GM23338 (cell line): ENCODE data around the gene MKI67. TPM values are rescaled to one million over a fixed set of nuclear protein-coding genes. Genes with fewer than 3 reads are reported as not detected.
A peak's percentile ranks its signal among the peaks of the same experiment; 100 is the strongest.

Experiments used
- ATAC-seq: fragments of 200-7000 bp; cut with Tn5 transposase; 3 replicates; pipeline ENCODE4 v1.9.1; 2020
- DNase-seq: peaks from one replicate; pipeline ENCODE4 v3.0.0-alpha.2; 2015; ENCODE audit warnings: low spot score
- H2AFZ ChIP-seq: fragments of 200-600 bp; sonication (generic); 2 replicates; pipeline ENCODE4 v1.8.0; 2016; ENCODE audit warnings: antibody characterized with exemption, mild to moderate bottlenecking, moderate library complexity
- H3F3A ChIP-seq: fragments of 200-600 bp; sonication (generic); replicated peaks from 2 replicates; pipeline ENCODE4 v1.8.0; 2017; ENCODE audit warnings: antibody characterized with exemption, mixed run types, low read depth
- H3K27ac ChIP-seq: fragments of 200-600 bp; sonication (generic); 2 replicates; pipeline ENCODE4 v1.6.1; 2016; ENCODE audit warnings: low read depth
- H3K27me3 ChIP-seq: fragments of 200-600 bp; sonication (generic); 2 replicates; pipeline ENCODE4 v1.8.0; 2016; ENCODE audit warnings: mild to moderate bottlenecking, mixed run types, moderate library complexity; ENCODE audit not compliant: insufficient read depth
- H3K36me3 ChIP-seq: fragments of 200-600 bp; sonication (generic); 2 replicates; pipeline ENCODE4 v1.8.0; 2016; ENCODE audit warnings: mild to moderate bottlenecking; ENCODE audit not compliant: insufficient read depth
- H3K4me1 ChIP-seq: fragments of 200-600 bp; sonication (generic); 2 replicates; pipeline ENCODE4 v1.8.0; 2016; ENCODE audit warnings: mild to moderate bottlenecking, moderate library complexity; ENCODE audit not compliant: insufficient read depth
- H3K4me2 ChIP-seq: fragments of 200-600 bp; sonication (generic); 2 replicates; pipeline ENCODE4 v1.7.1; 2017; ENCODE audit warnings: mixed run types
- H3K4me3 ChIP-seq: fragments of 200-600 bp; sonication (generic); 2 replicates; pipeline ENCODE4 v1.6.1; 2016; ENCODE audit warnings: mixed run types
- H3K79me2 ChIP-seq: fragments of 200-600 bp; sonication (generic); replicated peaks from 2 replicates; pipeline ENCODE4 v1.8.0; 2017; ENCODE audit warnings: mild to moderate bottlenecking; ENCODE audit not compliant: insufficient read depth
- H3K9me2 ChIP-seq: fragments of 200-600 bp; sonication (generic); 2 replicates; pipeline ENCODE4 v1.8.0; 2017; ENCODE audit not compliant: insufficient read depth
- H4K20me1 ChIP-seq: fragments of 200-600 bp; sonication (generic); replicated peaks from 2 replicates; pipeline ENCODE4 v1.8.0; 2017; ENCODE audit warnings: mild to moderate bottlenecking; ENCODE audit not compliant: insufficient read depth
- H3K27ac Mint-ChIP-seq: 2 replicates; pipeline ENCODE4 v1.8.0; 2020; ENCODE audit warnings: inconsistent platforms, mild to moderate bottlenecking, moderate library complexity, mixed read lengths
- H3K27me3 Mint-ChIP-seq: 3 replicates; pipeline ENCODE4 v1.8.0; 2022; ENCODE audit warnings: low read depth, mild to moderate bottlenecking, moderate library complexity, mixed read lengths, inconsistent platforms; ENCODE audit not compliant: insufficient read depth, poor library complexity
- H3K36me3 Mint-ChIP-seq: 3 replicates; pipeline ENCODE4 v1.8.0; 2021; ENCODE audit warnings: low read depth, mild to moderate bottlenecking, inconsistent platforms, moderate library complexity, mixed read lengths
- H3K4me1 Mint-ChIP-seq: 3 replicates; pipeline ENCODE4 v1.8.0; 2020; ENCODE audit warnings: mild to moderate bottlenecking, inconsistent platforms, mixed read lengths
- H3K4me3 Mint-ChIP-seq: 3 replicates; pipeline ENCODE4 v1.8.0; 2021; ENCODE audit warnings: moderate library complexity, mild to moderate bottlenecking, inconsistent platforms, mixed read lengths
- H3K9me3 Mint-ChIP-seq: 3 replicates; pipeline ENCODE4 v1.8.0; 2020; ENCODE audit warnings: moderate library complexity, mild to moderate bottlenecking, inconsistent platforms, mixed read lengths
- CREB1 ChIP-seq: fragments of 250-450 bp; sonication (Bioruptor Pico); IDR thresholded peaks from 2 replicates; pipeline ENCODE4 v1.5.0; 2020; ENCODE audit warnings: low read depth, mild to moderate bottlenecking, moderate library complexity
- CTCF ChIP-seq, 2 experiments: fragments of 200-600 bp in 1 of 2; sonication (generic) in 1 of 2; conservative IDR thresholded peaks; 2 replicates each; pipeline versions ENCODE4 v1.5.1 to v1.6.1; 2016 to 2017; ENCODE audit warnings: antibody characterized with exemption in 2 of 2, low read depth in 2 of 2, mild to moderate bottlenecking in 2 of 2, moderate library complexity in 1 of 2
- EZH2 ChIP-seq: fragments of 200-600 bp; sonication (generic); IDR thresholded peaks from one replicate; pipeline ENCODE4 v1.8.0; 2017; ENCODE audit warnings: antibody characterized with exemption, mild to moderate bottlenecking, low read depth; ENCODE audit not compliant: unreplicated experiment
- EZH2phosphoT487 ChIP-seq: fragments of 200-600 bp; sonication (generic); IDR thresholded peaks from one replicate; pipeline ENCODE4 v1.8.1; 2018; ENCODE audit warnings: antibody characterized with exemption; ENCODE audit not compliant: unreplicated experiment
- NANOG ChIP-seq: IDR thresholded peaks from 2 replicates; pipeline ENCODE4 v1.6.1; 2016; ENCODE audit warnings: antibody characterized with exemption, borderline replicate concordance
- STAT1 ChIP-seq: IDR thresholded peaks from one replicate; pipeline ENCODE4 v1.6.1; 2016; ENCODE audit warnings: antibody characterized with exemption; ENCODE audit not compliant: unreplicated experiment
- ZNF114 ChIP-seq: fragments of 250-450 bp; sonication (Bioruptor Pico); IDR thresholded peaks from 2 replicates; pipeline ENCODE4 v1.5.0; 2020; ENCODE audit warnings: mild to moderate bottlenecking, moderate library complexity
- ZNF331 ChIP-seq: fragments of 250-450 bp; sonication (Bioruptor Pico); IDR thresholded peaks from 2 replicates; pipeline ENCODE4 v1.5.0; 2020; ENCODE audit warnings: low read depth, mild to moderate bottlenecking, moderate library complexity
- ZNF462 ChIP-seq: fragments of 250-450 bp; sonication (Bioruptor Pico); IDR thresholded peaks from 2 replicates; pipeline ENCODE4 v1.5.0; 2020; ENCODE audit warnings: mild to moderate bottlenecking, moderate library complexity
- polyA plus RNA-seq: library from polyadenylated mRNA; unstranded; fragments of >200 nt; fragmentation: Nextera tagmentation; extraction: Ambion mirVana; gene quantifications from 2 replicates; pipeline ENCODE4 v1.2.1, GENCODE V29; 2016
- total RNA-seq: library from RNA; depleted of rRNA; stranded (reverse); fragments of >200 nt; shearing (Covaris generic); gene quantifications from 2 replicates; pipeline ENCODE4 v1.2.3, GENCODE V29; 2014

Gene MKI67
- total and polyA plus RNA-seq, 2 experiments from 2014 or later, result 58.0 to 103 TPM

GRCh38 chr10:128128582-128128981 is 2.4 kb upstream of the MKI67 start (continued):
- TF ChIP-seq ZNF462 (no peak), EZH2phosphoT487 (no peak), EZH2 (no peak), CREB1 (CRISPR knock-in tag) (no peak), ZNF114 (no peak), CTCF (conservative IDR thresholded peaks at IDR 0.05; ENCODE audit: low read depth in 2 of 2) (no peak)

GRCh38 chr10:128125416-128125943 is 743 bp downstream of the MKI67 start:
- Mint-ChIP-seq H3K27ac (no peak overlapping the region), H3K4me1 (peaks cover 24% of the 10 kb centered on the region), H3K27me3 (peaks cover 8% of the 10 kb centered on the region), H3K9me3 (no peaks in the 10 kb centered on the region), H3K4me3 (peak overlapping the region; percentile 92), H3K36me3 (peaks cover 26% of the 10 kb centered on the region; the same call in 2 of the 3 replicates)
- ATAC-seq (no peak), DNase-seq (no peak)
- H3K27me3 ChIP-seq, result no peaks in the 10 kb centered on the region
- H3K4me2 ChIP-seq, result peak overlapping the region; percentile 97
- H3F3A ChIP-seq, result no peaks in the 10 kb centered on the region
- peak overlapping the region; percentile 63; the same call in 1 of the 2 replicates for H2AFZ ChIP-seq
- H3K4me1 ChIP-seq, result peaks cover 24% of the 10 kb centered on the region
- H3K27ac ChIP-seq, result no peak overlapping the region
- H3K36me3 ChIP-seq, result peaks cover 12% of the 10 kb centered on the region
- H3K9me2 ChIP-seq, result no peaks in the 10 kb centered on the region
- peaks cover 50% of the 10 kb centered on the region for H3K79me2 ChIP-seq
- H4K20me1 ChIP-seq, result peaks cover 30% of the 10 kb centered on the region
- peak overlapping the region; percentile 94 for H3K4me3 ChIP-seq
- TF ChIP-seq NANOG, result no peak
- no peak for TF ChIP-seq ZNF331 (CRISPR knock-in tag)
- no peak for TF ChIP-seq STAT1
- no peak for TF ChIP-seq EZH2
